Activated T-helper 1 cell treated with anti-CD3 and anti-CD28 coated beads, Interleukin-2, amount 50 U/mL, for 16 hours (primary cell): ENCODE results near the gene LIG3.
"Not testable (repeated sequence)": the region's sequence is repeated elsewhere in the genome, so short reads cannot be mapped to it uniquely, and the experiment has no call there.

Source experiments
- DNase-seq, 2 donors: peaks; one replicate each; pipeline ENCODE4 v3.0.0-alpha.2; 2020; ENCODE audit warnings: low read depth in 1 of 2, low spot score in 1 of 2

The LIG3 gene

DNA sequence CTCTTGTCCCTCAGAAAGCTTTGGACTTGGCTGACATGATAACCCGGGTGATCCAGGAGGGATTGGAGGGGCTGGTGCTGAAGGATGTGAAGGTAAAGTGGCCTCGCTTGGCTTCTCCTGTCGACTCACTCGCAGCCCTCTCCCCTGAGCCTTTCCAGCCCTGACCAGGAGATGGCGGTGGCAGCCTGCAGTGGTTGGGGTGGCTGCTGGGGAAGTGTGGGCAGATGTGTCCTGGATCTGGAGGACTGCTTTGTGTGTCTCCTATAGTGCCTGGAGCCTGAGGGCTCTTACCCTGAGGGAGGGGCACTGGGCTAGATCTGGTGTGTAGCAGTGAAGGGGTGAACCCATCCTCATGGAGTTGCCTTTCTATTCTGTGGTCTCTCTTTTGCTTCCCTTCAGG, 17.9 kb downstream of the LIG3 start:
- peak; percentile 60 to 61 for DNase-seq

DNA sequence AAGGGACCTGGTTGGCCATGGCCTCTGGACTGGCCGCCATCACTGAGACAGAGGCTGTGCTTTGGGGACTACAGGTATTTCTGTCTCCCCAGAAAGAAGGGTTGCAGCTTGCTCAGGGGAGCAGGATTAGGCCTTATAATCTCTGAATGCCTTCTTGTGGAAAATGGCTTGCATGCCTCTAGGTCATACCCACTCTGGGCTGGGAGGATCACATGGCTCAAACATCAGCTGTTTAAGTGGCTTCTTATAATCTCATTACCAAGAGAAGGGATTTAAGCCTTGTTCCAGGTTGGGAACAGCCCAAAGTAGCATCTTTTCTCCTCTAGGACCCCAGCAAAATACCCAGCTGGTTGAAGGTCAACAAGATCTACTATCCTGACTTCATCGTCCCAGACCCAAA, 19.1 kb downstream of the LIG3 start:
- no peak for DNase-seq

DNA sequence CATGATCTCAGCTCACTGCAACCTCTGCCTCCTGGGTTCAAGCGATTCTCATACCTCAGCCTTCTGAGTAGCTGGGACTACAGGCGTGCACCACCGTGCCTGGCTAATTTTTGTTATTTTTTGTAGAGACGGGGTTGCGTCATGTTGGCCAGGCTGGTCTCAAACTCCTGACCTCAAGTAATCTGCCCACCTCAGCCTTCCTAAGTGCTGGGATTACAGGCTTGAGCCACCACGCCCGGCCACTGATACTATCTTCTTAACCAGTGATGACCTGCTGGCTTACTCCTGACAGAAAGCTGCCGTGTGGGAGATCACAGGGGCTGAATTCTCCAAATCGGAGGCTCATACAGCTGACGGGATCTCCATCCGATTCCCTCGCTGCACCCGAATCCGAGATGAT, 20.7 kb downstream of the LIG3 start:
- DNase-seq: not testable (repeated sequence)

DNA sequence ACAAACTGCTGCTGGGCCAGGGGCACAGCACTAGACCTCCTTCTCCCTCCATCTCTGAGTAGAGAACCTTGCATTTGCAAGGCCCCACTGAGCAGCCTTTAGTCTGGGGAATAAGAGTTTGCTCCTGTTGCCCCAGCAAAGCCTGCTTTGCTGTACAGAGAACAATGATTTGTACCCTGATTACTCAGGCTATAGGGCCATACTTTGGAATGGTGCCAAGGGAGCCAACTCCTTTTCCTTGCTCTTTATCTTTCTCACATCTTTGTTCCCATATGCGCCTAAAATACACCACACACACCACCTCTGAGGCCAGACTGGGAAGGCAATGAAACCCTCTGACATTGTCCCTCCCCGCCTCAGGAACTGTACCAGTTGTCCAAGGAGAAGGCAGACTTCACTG, 21.2 kb downstream of the LIG3 start:
- DNase-seq: no peak

DNA sequence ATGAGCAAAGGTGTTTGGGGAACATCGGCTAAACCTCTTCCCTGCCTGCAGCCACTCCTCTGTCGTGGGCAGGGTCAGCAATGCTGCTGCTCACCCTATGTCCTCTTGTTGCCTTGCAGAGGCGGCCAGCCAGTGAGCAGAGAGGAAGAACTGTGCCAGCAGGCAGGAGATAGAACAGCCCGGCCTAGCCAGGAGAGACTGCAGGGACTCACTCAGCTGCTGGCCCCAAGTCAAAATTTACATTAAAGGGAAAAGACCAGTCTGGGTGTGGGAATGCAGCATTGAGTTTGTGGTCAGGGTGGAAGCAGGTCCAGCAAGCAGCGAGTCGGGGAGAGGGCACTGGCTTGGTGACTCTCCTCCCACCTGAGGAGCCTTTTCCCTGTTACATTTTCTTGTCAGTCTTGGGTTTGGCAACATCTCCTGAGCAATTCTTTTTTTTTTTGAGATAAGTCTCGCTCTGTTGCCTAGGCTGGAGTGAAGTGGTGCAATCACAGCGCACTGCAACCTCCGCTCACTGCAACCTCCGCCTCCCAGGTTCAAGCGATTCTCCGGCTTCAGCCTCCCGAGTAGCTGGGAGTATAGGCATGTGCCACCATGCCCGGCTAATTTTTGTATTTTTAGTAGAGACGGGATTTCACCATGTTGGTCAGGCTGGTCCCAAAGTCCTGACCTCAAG, 22.7 kb downstream of the LIG3 start:
- no peak for DNase-seq

DNA sequence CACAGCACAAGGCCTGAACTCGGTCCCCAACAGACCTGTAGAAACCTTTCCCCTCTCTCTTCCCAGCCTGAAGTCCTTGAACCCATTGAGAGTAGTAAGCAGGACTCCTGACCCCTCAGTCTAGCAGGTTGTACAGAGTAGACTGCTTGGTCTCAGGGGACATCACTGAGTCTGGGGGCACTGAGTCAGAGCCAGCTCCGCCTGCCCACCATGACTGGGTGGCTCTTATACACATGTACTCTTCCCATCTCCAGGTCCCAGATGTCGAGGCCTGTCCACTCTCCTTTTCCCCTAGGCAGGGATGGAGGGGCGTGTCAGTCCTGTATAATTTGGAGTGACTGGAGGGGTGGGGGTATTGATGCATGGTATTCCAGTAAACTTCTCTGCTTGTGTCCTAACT, 23.5 kb downstream of the LIG3 start:
- DNase-seq: no peak

DNA sequence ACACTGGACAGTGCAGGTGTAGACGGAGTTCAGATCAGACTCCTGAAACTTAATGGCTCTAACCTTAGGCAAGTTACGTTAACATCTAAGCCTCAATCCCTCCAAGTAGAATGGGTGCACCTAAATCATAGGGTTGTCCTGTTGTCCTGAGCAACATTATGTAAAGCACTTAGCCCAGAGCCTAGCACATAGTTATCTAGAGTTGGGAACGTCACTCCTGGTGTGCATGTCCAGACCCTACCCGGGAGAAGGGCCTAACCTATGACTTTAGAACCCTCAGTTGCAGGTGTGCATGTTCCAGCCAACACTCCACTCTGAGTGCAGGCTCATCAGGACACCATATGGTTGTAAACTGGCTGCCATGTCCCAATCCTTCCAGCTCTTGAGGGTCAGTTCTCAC, 26.0 kb downstream of the LIG3 start:
- DNase-seq: no peak

DNA sequence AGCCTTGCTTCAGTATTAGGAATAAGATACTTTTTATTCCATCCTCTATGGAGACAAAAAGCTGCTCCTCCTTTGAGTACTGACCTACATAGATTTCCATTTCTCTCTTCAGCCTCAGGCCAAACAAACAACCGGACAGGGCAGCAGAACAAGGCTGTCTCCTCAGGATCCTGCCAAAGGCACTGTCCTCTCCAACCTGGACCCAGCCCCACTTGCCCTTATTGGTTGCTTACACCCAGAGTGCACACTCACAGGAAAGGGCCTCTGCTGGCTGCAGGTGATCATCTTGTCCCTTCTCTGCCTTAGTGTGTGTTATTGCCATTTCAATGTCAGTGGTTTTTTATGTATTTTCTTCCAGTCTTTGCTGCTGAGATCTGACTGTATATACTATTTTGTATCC, 26.6 kb downstream of the LIG3 start:
- no peak for DNase-seq

DNA sequence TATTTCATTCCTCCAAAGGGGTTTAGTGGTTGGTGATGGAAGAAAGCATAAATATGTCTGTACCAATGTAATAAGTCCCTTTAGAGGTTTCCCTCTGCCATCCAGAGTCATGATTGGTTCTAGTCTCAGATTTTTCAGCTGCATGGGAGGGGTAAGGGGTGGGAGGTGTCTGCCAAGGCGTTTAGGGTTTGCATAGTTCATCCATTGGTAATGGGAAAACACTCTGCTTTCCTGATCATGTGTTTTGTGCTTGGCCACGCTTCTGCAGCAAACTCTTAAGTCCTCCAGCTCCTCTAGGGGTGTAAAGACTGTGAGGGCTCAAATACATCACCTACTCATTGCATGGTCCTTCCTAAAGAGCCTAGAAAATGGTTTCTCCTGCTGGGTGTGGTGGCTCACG, 29.8 kb downstream of the LIG3 start:
- no peak for DNase-seq

DNA sequence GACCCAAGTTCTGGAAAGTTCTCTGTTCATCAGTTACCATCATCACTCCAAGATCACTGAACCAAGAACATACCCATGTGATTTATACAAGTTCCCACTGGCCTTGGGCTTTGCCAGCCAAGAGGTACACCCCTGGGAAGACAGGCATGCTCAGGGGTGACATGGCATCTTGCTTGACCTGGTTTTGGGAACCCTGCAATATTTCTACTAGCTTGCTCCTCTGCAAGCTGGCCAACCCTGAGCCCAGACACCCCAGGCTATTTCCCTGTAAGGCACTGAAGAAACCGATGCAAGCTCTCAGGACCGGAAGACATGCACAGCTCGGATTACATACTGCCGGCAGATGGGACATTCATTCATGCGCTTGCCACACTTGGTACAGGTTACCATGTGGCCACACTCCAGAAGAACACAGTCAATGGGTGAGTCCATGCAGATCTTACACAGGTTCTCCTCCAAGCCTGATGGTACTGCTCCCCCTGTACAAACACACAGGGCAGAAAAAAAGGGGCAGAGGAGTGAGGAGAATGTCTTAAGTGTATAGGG, 31.4 kb downstream of the LIG3 start:
- DNase-seq: no peak

DNA sequence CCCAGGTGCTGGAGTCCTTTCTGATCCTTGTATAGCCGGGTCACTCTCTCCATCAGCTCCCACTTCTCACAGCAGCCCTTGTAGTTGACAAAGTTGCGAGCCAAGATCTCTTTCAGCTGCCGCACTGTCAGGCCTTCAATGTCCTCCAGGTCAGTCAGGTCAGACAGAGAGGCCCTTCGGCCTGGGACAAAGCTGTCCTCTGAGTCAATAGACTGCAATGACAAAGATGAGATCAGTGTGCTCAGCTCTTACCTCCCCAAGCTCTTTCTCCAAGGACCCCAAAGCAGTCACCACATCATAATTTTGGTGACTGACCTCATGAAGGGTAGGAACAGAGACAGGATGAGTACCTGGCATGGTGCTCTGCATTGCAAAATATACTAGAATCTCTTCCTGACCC, 36.1 kb downstream of the LIG3 start:
- no peak for DNase-seq

DNA sequence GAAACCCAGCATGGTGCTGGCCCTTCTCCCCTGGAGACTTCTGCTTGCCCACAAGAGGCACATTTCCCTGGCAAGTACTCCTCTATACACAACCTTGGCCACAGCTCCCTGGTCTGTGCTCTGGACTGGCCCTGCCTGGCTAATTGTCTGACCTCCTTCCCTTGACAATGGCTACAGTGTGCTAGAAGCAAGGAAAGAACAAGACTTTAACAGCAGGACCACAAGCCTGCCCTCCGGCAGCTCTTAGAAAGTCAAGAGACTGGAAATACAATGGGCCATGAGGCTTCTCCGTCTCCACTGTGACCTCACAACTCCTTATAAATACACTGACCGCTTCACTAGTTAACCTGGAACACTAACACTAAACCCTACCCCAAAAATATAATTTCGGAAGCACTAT, 36.7 kb downstream of the LIG3 start:
- DNase-seq: no peak

DNA sequence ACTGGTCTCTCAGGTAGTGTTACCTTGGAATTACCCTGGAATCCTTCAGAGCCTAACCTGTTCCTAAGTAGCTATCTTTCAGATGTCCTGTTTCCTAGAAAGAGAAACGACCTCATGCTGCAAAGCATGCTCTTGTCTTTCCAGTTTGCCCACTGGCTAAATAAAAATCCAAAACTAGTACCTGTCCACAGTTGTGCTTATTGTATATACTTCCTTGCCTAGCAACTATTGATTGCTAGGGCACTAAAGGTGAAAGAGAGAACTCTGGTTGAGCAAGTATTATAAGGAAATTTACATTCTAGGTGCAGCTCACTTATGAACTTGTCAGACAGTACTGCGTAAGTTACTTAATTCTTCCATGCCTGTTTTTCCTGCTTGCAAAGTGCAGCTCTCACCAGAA, 38.5 kb downstream of the LIG3 start:
- DNase-seq: no peak

DNA sequence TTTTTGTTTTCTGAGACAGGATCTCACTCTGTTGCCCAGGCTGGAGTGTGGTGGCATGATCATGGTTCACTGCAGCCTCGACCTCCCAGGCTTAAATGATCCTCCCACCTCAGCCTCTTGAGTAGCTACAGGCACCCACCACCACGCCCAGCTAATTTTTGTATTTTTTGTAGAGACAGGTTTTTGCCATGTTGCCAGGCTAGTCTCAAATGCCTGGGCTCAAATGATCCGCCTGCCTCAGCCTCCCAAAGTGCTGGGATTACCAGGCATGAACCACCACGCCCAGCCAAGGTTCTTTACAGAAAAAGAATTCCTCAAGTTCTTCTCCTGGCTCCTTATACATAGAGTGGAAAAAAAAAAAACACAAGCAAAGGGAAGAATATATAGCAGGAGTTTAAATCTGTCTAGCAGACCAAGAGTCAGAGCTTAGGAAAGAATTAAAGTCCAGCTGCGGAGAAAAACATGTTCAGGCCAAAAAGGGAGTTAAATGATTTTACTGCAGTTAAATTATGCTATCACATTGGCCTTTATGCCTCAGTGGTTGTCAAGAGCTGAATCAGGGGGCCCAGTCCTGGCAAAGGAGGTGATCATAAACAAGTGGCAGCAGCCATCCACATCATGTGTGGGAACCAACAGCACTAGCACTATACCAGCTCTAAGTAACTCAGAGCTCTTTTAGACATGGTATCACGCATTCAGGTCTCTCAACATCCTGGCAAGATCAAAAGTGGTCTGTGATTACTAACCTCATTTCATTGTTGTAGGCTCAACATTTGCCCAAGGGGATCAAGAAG, 39.3 kb downstream of the LIG3 start:
- DNase-seq: no peak

DNA sequence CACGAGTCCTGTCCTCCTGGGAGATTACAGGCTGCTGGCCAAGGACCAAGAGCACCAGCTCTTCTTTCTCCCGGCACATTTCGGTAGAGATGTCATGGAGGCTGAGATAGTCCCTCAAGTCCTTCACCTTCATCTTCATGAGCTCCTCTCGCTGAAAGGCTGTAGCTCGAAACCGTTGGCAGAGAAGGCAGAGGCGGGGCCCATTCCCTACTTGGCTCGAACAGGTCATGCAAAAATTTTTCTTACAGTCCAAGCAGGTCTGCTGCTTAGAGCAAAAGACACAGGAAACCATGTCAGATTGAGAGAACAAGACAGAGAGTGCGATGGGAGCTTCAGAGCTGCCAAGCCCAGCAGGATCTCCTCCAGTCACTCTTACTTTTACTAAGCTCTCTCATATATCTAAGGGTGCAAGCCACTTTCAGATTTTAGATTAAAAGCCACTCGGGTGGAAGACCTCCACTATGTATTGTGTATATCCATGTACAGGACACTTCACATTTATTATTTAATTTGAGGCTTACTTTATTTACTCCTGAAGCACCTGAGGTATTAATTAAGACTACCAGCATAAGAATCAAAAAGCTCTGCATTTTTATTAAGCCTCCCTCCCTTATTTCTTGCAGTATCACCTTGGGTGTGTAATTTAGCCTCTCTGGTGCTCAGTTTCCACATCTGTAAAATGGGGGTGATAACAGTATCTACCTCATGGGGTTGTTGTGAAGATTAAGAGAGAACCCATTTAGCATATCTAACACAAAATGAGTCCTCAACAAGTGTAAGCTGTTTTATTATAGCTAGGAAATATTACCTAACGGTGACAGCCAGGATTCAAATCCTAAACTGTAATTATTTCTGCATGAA, 41.4 kb downstream of the LIG3 start:
- no peak for DNase-seq

DNA sequence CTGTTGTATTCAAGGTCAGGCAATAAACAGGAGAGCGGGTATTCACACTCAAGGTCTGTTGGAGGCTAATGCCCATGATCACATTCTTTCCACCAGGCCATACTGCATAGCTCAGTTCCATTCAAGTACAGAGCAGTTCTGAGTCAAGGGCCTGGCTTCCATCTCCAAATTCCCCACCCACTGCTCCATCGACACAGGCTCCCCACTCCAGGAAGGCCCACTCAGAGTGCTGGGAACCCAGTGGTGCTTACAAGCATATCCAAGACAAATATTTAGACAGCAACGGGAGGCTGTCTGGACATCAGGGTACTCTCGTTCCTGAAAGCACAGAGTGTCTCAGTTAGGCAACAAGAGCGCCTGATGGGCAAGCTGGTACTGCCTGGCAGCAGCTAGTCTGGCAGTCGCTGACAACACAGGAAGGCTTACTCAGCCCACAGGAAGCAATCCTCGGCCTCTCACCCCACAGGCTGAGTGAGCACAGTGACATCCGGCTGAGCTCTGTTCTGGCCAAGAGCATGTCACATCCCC, 42.3 kb downstream of the LIG3 start:
- peak; percentile 48 to 55 for DNase-seq

DNA sequence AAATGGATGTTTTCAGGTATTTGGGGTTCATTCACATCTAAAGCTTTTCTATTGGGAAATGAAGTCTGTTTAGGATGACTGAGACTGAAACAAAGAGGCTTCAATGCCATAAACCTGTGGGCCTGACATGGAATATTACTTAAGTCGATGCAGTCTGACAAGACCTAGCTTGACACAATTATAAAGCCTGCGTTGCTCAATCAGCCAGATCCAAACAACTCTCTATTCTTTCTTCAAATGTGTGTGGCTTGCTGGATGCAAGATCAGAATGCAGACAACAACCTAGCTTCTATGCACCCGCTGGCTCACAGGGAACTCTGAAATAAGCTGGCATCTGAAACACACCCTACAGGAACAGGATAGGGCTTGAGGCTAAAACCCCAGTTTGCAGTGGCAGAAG, 43.2 kb downstream of the LIG3 start:
- no peak for DNase-seq

DNA sequence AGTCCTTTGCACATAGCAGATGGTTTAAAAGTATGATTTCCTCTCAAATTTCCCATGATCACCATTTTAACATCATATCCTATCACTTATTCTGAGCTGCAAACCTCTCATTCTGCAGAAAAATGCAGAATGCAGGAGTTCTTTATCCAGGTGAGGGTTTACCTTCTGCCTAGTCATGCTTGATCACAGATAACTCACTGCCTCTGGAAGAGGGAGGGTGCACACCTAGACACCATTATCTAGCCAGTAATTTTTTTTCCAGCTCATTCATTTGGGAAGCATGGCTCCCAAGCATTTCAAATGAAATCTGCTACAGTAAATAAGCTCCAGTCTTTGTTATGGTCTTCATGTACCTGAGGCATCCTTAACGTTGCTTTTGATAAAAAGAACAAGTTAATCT, 45.2 kb downstream of the LIG3 start:
- no peak for DNase-seq

DNA sequence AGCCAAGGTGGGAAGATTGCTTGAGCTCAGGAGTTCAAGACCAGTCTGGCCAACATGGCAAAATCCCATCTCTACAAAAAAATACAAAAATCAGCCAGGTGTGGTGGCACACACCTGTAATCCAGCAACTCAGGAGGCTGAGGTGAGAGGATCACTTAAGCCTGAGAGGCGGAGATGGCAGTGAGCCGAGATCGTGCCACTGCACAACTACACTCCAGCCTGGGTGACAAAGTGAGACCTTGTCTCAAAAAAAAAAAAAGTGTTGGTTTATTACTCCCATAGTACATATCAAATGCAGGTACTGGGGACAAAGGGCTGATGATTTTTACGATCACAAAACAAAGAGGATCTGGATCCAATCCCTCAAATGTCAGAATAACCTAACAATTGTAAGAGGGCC, 47.8 kb downstream of the LIG3 start:
- not testable (repeated sequence) for DNase-seq

DNA sequence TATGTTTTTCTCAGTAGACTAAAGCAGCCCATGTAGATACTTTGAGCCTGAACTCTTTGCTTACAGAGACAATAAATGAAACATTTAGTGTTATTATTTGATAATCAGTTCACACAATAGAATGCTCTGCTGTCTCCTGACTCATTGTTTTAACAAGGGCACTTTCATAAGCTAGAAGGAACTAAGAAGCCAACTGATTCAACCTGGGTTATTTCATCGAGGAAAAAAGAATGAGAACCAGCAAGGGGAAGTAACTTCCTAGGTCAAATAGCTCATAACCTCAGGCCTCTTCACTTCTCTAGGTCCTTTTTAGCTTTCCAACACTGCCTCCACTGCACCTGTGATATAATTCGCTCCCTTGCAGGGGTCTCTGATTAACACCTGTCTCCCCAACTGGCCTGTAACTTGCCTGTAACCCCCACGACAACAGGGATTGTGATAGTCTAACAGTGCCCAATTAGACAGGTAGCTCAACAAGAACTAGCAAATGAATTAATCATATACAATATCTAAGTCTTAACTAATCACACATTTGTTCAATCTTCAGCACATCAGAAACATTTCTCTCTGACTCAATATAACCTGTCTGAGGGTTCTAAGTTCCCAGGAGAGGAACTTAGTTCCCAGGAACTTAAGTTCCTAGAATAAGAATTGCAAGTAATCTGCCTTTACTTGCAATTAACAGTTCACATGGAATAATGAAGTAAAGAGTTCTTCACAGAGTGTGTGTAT, 48.4 kb downstream of the LIG3 start:
- no peak for DNase-seq

DNA sequence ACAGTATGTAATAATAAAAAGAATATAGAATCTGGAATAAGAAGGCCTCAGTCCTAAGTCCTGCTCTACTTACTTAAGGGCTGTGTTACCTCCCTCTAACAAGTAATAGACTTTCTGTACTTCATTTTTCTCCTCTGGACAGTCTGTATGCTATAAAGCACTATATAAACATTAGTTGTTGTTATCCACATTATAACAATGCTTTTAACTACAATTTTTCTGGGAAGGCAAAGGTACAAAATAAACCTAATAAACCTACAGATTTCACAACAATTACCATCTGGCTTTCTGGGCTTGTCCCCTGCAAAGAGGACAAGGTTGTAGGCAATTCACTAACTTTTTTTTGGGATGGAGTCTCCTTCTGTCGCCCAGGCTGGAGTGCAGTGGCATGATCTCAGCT, 50.5 kb downstream of the LIG3 start:
- DNase-seq: no peak
